Upper lobe of right lung (tissue), 1 donor: Measurements from ENCODE around the gene COL5A1. TPM values are rescaled to one million over a fixed set of nuclear protein-coding genes. Genes with fewer than 3 reads are reported as not detected.

Experiments used
- ATAC-seq: fragments of 200-7000 bp; cut with Tn5 transposase; one replicate; pipeline ENCODE4 v1.9.1; 2020; ENCODE audit warnings: mild to moderate bottlenecking, moderate library complexity
- DNase-seq: peaks from one replicate; pipeline ENCODE4 v3.0.0-alpha.2; 2020
- H3K27ac ChIP-seq: fragments of 200-600 bp; one replicate; pipeline ENCODE4 v1.8.0; 2022
- H3K27me3 ChIP-seq: fragments of 200-600 bp; one replicate; pipeline ENCODE4 v1.8.0; 2022; ENCODE audit warnings: mild to moderate bottlenecking
- H3K36me3 ChIP-seq: fragments of 200-600 bp; one replicate; pipeline ENCODE4 v1.8.0; 2022
- H3K4me1 ChIP-seq: fragments of 200-600 bp; one replicate; pipeline ENCODE4 v1.8.0; 2022
- H3K4me3 ChIP-seq: fragments of 200-600 bp; one replicate; pipeline ENCODE4 v1.8.0; 2022; ENCODE audit warnings: mild to moderate bottlenecking
- H3K9me3 ChIP-seq: fragments of 200-600 bp; one replicate; pipeline ENCODE4 v1.8.0; 2022
- CTCF ChIP-seq: fragments of 200-600 bp; IDR thresholded peaks from one replicate; pipeline ENCODE4 v1.8.0; 2022; ENCODE audit warnings: antibody characterized with exemption
- intact Hi-C: fragments of 100-400 bp; cut with DNase I; formaldehyde crosslinking; loops from one replicate; pipeline ENCODE4 v1.11.0; 2022
- total RNA-seq: library from RNA; stranded (reverse); fragmentation: NEBNext Ultra II Directional; extraction: Animal tissue kit (Norgen Biotek cat#: 25700); gene quantifications from one replicate; pipeline ENCODE4 v1.2.1, GENCODE V29; 2021
- donor health status: DM: no; HTN: yes; CAD: no; lungs with severe emphysema.

COL5A1 gene
- total RNA-seq, 1 donor from 2014 or later, result 37.8 TPM

- intact Hi-C loops, result no loop called here
- no peak for TF ChIP-seq CTCF
- no peaks in the 10 kb centered on the region for H3K27me3 ChIP-seq
- no peak for DNase-seq
- H3K4me3 ChIP-seq, result no peak overlapping the region
- ATAC-seq, result no peak
- H3K9me3 ChIP-seq, result no peaks in the 10 kb centered on the region
- no peak overlapping the region for H3K27ac ChIP-seq
- no peaks in the 10 kb centered on the region for H3K36me3 ChIP-seq
- H3K4me1 ChIP-seq, result no peaks in the 10 kb centered on the region
These were observed 126.7 kb downstream of the COL5A1 start for GRCh38 chr9:134768332-134768708.

- Histone ChIP-seq H3K27ac (no peak overlapping the region), H3K27me3 (no peaks in the 10 kb centered on the region), H3K4me1 (no peaks in the 10 kb centered on the region), H3K4me3 (no peak overlapping the region), H3K9me3 (no peaks in the 10 kb centered on the region), H3K36me3 (no peaks in the 10 kb centered on the region)
- DNase-seq, result no peak
- no peak for TF ChIP-seq CTCF
- intact Hi-C loops, result no loop called here
- ATAC-seq, result no peak
These were observed 127.2 kb downstream of the COL5A1 start for GRCh38 chr9:134768709-134769351.

- no peaks in the 10 kb centered on the region for H3K36me3 ChIP-seq
- TF ChIP-seq CTCF, result no peak
- H3K4me1 ChIP-seq, result peaks cover 10% of the 10 kb centered on the region
- H3K4me3 ChIP-seq, result no peak overlapping the region
- no peak for DNase-seq
- H3K27ac ChIP-seq, result no peak overlapping the region
- intact Hi-C loops, result no loop called here
- no peaks in the 10 kb centered on the region for H3K9me3 ChIP-seq
- no peak for ATAC-seq
- H3K27me3 ChIP-seq, result no peaks in the 10 kb centered on the region
These were observed 129.7 kb downstream of the COL5A1 start for GRCh38 chr9:134770972-134771971.

GRCh38 chr9:134772331-134772730 is 130.7 kb downstream of the COL5A1 start:
- no peak for TF ChIP-seq CTCF
- DNase-seq (no peak), ATAC-seq (no peak)
- H3K27ac ChIP-seq, result no peak overlapping the region
- no peaks in the 10 kb centered on the region for H3K36me3 ChIP-seq
- H3K4me1 ChIP-seq, result peaks cover 10% of the 10 kb centered on the region
- intact Hi-C loops, result no loop called here
- no peaks in the 10 kb centered on the region for H3K27me3 ChIP-seq
- no peak overlapping the region for H3K4me3 ChIP-seq
- H3K9me3 ChIP-seq, result no peaks in the 10 kb centered on the region

GRCh38 chr9:134773842-134774241 is 132.2 kb downstream of the COL5A1 start:
- H3K27me3 ChIP-seq, result no peaks in the 10 kb centered on the region
- H3K4me1 ChIP-seq, result peaks cover 10% of the 10 kb centered on the region
- H3K36me3 ChIP-seq, result no peaks in the 10 kb centered on the region
- no peak overlapping the region for H3K4me3 ChIP-seq
- DNase-seq, result no peak
- ATAC-seq, result no peak
- TF ChIP-seq CTCF, result no peak
- H3K27ac ChIP-seq, result no peak overlapping the region
- intact Hi-C loops, result no loop called here
- H3K9me3 ChIP-seq, result no peaks in the 10 kb centered on the region
